A673 (cell line): ENCODE results near the gene SRCAP.

ENCODE experiments used
- CTCF ChIP-seq: fragments of 300-800, 200-600 bp; sonication (generic); conservative IDR thresholded peaks from 2 replicates; pipeline ENCODE4 v1.5.1; 2017; ENCODE audit warnings: low read depth, mild to moderate bottlenecking, antibody characterized with exemption, low read length, moderate library complexity, mixed read lengths
- EZH2 ChIP-seq: fragments of 200-600 bp; sonication (generic); IDR thresholded peaks from 2 replicates; pipeline ENCODE4 v1.6.1; 2017; ENCODE audit warnings: borderline replicate concordance, low read depth, mild to moderate bottlenecking, mixed read lengths, antibody characterized with exemption, low read length; ENCODE audit not compliant: poor library complexity, severe bottlenecking

GRCh38 chr16:30660424-30661261, 38.3 kb upstream of the SRCAP start:
- TF ChIP-seq CTCF (no peak), EZH2 (no peak)
